HepG2 (cell line): ENCODE results near the gene AP2A2. TPM values are rescaled to one million over a fixed set of nuclear protein-coding genes. Genes with fewer than 3 reads are reported as not detected.

Experiments
- ATF5 ChIP-seq: sonication (generic); formaldehyde crosslinking; IDR thresholded peaks from 2 replicates; pipeline ENCODE4 v1.4.0; 2020; ENCODE audit warnings: mild to moderate bottlenecking, low read depth, missing genetic modification reagents
- FOXP1 ChIP-seq, 2 experiments: fragments of 450-650 bp in 1 of 2; IDR thresholded peaks; 2 replicates each; pipeline ENCODE4 v1.6.1; 2017 to 2018; ENCODE audit warnings: antibody characterized with exemption in 1 of 2
- GATAD2A ChIP-seq: IDR thresholded peaks from 2 replicates; pipeline ENCODE4 v1.6.1; 2016
- KAT7 ChIP-seq: IDR thresholded peaks from 2 replicates; pipeline ENCODE4 v1.6.1; 2018; ENCODE audit warnings: borderline replicate concordance, missing compliant biosample characterization
- PITX1 ChIP-seq: sonication (generic); formaldehyde crosslinking; IDR thresholded peaks from 2 replicates; pipeline ENCODE4 v1.5.1; 2020; ENCODE audit warnings: mild to moderate bottlenecking, missing genetic modification reagents
- TAF1 ChIP-seq: sonication (generic); formaldehyde crosslinking; IDR thresholded peaks from 2 replicates; pipeline ENCODE4 v1.4.0; 2020; ENCODE audit warnings: missing genetic modification reagents
- ZNF276 ChIP-seq: sonication (generic); formaldehyde crosslinking; IDR thresholded peaks from 2 replicates; pipeline ENCODE4 v1.4.0; 2020; ENCODE audit warnings: mild to moderate bottlenecking, low read depth, missing genetic modification reagents
- ZSCAN12 ChIP-seq: sonication (generic); formaldehyde crosslinking; IDR thresholded peaks from 2 replicates; pipeline ENCODE4 v1.9.0; 2021; ENCODE audit warnings: mild to moderate bottlenecking, missing genetic modification reagents
- polyA plus RNA-seq, 8 experiments: library from polyadenylated mRNA; depleted of rRNA in 3 of 8; stranded (reverse) in 7 of 8; unstranded in 1 of 8; fragments of >200 nt; fragmentation: Illumina TruSeq in 4 of 8; extraction: Trizol in 4 of 8; gene quantifications; 2 replicates each; pipeline versions ENCODE4 v1.2.1 to v1.2.3, GENCODE V29; 2011 to 2016; ENCODE audit warnings: low read depth in 4 of 8, missing spikeins in 1 of 8, mixed read lengths in 1 of 8; ENCODE audit not compliant: insufficient read depth in 1 of 8
- total RNA-seq, 5 experiments: library from RNA; depleted of rRNA; stranded (reverse); fragments of >200 nt; fragmentation: Illumina TruSeq; extraction: Trizol; gene quantifications; 2 replicates each; pipeline ENCODE4 v1.2.3, GENCODE V29; 2016; ENCODE audit warnings: low read depth in 1 of 5
- TF ChIP-seq, protein P1 (sequence below): sonication (generic); formaldehyde crosslinking; IDR thresholded peaks from 2 replicates; pipeline ENCODE4 v1.4.0; 2020; ENCODE audit warnings: missing genetic modification reagents, borderline replicate concordance
- TF ChIP-seq, protein P2 (sequence below): sonication (generic); formaldehyde crosslinking; IDR thresholded peaks from 2 replicates; pipeline ENCODE4 v1.5.0; 2020; ENCODE audit warnings: mild to moderate bottlenecking, missing genetic modification reagents
- TF ChIP-seq, protein P3 (sequence below): sonication (generic); formaldehyde crosslinking; conservative IDR thresholded peaks from 2 replicates; pipeline ENCODE4 v1.4.0; 2020; ENCODE audit warnings: missing genetic modification reagents
- TF ChIP-seq, protein P4 (sequence below): sonication (generic); formaldehyde crosslinking; IDR thresholded peaks from 2 replicates; pipeline ENCODE4 v1.4.0; 2020; ENCODE audit warnings: missing genetic modification reagents
- TF ChIP-seq, protein P5 (sequence below): sonication (generic); formaldehyde crosslinking; IDR thresholded peaks from 2 replicates; pipeline ENCODE4 v1.5.0; 2020; ENCODE audit warnings: missing genetic modification reagents

AP2A2 gene
- total and polyA plus RNA-seq, 2 of the 13 experiments (the other 11 are each of a cell fraction or from before 2014, with no cell fraction given) = 25.7 to 75.7 TPM

- TF ChIP-seq, protein P1, sequence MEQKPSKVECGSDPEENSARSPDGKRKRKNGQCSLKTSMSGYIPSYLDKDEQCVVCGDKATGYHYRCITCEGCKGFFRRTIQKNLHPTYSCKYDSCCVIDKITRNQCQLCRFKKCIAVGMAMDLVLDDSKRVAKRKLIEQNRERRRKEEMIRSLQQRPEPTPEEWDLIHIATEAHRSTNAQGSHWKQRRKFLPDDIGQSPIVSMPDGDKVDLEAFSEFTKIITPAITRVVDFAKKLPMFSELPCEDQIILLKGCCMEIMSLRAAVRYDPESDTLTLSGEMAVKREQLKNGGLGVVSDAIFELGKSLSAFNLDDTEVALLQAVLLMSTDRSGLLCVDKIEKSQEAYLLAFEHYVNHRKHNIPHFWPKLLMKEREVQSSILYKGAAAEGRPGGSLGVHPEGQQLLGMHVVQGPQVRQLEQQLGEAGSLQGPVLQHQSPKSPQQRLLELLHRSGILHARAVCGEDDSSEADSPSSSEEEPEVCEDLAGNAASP (CRISPR knock-in tag) = no peak
- TF ChIP-seq, protein P2, sequence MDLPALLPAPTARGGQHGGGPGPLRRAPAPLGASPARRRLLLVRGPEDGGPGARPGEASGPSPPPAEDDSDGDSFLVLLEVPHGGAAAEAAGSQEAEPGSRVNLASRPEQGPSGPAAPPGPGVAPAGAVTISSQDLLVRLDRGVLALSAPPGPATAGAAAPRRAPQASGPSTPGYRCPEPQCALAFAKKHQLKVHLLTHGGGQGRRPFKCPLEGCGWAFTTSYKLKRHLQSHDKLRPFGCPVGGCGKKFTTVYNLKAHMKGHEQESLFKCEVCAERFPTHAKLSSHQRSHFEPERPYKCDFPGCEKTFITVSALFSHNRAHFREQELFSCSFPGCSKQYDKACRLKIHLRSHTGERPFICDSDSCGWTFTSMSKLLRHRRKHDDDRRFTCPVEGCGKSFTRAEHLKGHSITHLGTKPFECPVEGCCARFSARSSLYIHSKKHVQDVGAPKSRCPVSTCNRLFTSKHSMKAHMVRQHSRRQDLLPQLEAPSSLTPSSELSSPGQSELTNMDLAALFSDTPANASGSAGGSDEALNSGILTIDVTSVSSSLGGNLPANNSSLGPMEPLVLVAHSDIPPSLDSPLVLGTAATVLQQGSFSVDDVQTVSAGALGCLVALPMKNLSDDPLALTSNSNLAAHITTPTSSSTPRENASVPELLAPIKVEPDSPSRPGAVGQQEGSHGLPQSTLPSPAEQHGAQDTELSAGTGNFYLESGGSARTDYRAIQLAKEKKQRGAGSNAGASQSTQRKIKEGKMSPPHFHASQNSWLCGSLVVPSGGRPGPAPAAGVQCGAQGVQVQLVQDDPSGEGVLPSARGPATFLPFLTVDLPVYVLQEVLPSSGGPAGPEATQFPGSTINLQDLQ = no peak
- TF ChIP-seq FOXP1 (IDR thresholded peaks at IDR 0.05) (no peak), FOXP1 (CRISPR knock-in tag; IDR thresholded peaks at IDR 0.05) (no peak), ZNF276 (CRISPR knock-in tag) (no peak), TAF1 (CRISPR knock-in tag) (peak; percentile 35; the same call in 1 of the 2 replicates), GATAD2A (CRISPR knock-in tag) (no peak), ZSCAN12 (no peak), PITX1 (CRISPR knock-in tag) (no peak), KAT7 (CRISPR knock-in tag) (0 out of 2 replicates have a peak, but pooled peaks have one; percentile 7), ATF5 (CRISPR knock-in tag) (no peak)
- TF ChIP-seq, protein P3, sequence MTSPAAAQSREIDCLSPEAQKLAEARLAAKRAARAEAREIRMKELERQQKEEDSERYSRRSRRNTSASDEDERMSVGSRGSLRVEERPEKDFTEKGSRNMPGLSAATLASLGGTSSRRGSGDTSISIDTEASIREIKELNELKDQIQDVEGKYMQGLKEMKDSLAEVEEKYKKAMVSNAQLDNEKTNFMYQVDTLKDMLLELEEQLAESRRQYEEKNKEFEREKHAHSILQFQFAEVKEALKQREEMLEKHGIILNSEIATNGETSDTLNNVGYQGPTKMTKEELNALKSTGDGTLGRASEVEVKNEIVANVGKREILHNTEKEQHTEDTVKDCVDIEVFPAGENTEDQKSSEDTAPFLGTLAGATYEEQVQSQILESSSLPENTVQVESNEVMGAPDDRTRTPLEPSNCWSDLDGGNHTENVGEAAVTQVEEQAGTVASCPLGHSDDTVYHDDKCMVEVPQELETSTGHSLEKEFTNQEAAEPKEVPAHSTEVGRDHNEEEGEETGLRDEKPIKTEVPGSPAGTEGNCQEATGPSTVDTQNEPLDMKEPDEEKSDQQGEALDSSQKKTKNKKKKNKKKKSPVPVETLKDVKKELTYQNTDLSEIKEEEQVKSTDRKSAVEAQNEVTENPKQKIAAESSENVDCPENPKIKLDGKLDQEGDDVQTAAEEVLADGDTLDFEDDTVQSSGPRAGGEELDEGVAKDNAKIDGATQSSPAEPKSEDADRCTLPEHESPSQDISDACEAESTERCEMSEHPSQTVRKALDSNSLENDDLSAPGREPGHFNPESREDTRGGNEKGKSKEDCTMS (CRISPR knock-in tag) = no peak
- TF ChIP-seq, protein P4, sequence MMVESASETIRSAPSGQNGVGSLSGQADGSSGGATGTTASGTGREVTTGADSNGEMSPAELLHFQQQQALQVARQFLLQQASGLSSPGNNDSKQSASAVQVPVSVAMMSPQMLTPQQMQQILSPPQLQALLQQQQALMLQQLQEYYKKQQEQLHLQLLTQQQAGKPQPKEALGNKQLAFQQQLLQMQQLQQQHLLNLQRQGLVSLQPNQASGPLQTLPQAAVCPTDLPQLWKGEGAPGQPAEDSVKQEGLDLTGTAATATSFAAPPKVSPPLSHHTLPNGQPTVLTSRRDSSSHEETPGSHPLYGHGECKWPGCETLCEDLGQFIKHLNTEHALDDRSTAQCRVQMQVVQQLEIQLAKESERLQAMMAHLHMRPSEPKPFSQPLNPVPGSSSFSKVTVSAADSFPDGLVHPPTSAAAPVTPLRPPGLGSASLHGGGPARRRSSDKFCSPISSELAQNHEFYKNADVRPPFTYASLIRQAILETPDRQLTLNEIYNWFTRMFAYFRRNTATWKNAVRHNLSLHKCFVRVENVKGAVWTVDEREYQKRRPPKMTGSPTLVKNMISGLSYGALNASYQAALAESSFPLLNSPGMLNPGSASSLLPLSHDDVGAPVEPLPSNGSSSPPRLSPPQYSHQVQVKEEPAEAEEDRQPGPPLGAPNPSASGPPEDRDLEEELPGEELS (CRISPR knock-in tag) = no peak
- TF ChIP-seq, protein P5, sequence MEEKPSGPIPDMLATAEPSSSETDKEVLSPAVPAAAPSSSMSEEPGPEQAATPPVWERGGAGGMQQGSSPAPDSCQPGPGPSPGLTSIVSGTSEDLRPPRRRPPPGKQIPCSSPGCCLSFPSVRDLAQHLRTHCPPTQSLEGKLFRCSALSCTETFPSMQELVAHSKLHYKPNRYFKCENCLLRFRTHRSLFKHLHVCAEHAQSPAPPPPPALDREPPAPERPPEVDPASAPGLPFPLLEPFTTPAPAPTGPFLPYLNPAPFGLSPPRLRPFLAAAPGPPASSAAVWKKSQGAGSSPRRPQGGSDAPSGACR = no peak
These were observed at the start of gene AP2A2 (continued) for GRCh38 chr11:925496-926301.
